HepG2 (cell line): ENCODE results near the gene ZNF212. TPM values are rescaled to one million over a fixed set of nuclear protein-coding genes. Genes with fewer than 3 reads are reported as not detected.

ENCODE experiments used
- EEA1 ChIP-seq: sonication (generic); formaldehyde crosslinking; IDR thresholded peaks from 2 replicates; pipeline ENCODE4 v1.5.1; 2020; ENCODE audit warnings: mild to moderate bottlenecking, missing genetic modification reagents, borderline replicate concordance
- GATAD1 ChIP-seq: IDR thresholded peaks from 2 replicates; pipeline ENCODE4 v1.6.1; 2016; ENCODE audit warnings: missing genetic modification reagents, missing compliant biosample characterization
- IRX3 ChIP-seq: sonication (generic); formaldehyde crosslinking; IDR thresholded peaks from 2 replicates; pipeline ENCODE4 v1.8.1; 2023; ENCODE audit warnings: mild to moderate bottlenecking, low read depth, missing genetic modification reagents, borderline replicate concordance
- ISX ChIP-seq: sonication (generic); formaldehyde crosslinking; conservative IDR thresholded peaks from 2 replicates; pipeline ENCODE4 v1.5.0; 2020; ENCODE audit warnings: missing genetic modification reagents
- MEIS1 ChIP-seq: sonication (generic); formaldehyde crosslinking; IDR thresholded peaks from 2 replicates; pipeline ENCODE4 v1.9.0; 2021; ENCODE audit warnings: mild to moderate bottlenecking, missing genetic modification reagents, moderate library complexity, borderline replicate concordance
- MLLT10 ChIP-seq: sonication (generic); formaldehyde crosslinking; IDR thresholded peaks from 2 replicates; pipeline ENCODE4 v1.4.0; 2020; ENCODE audit warnings: missing genetic modification reagents
- NFYB ChIP-seq: sonication (generic); formaldehyde crosslinking; IDR thresholded peaks from 2 replicates; pipeline ENCODE4 v1.4.0; 2020; ENCODE audit warnings: missing genetic modification reagents
- PHF5A ChIP-seq: IDR thresholded peaks from one replicate; pipeline ENCODE4 v1.6.1; 2018; ENCODE audit warnings: low read depth, missing genetic modification reagents; ENCODE audit not compliant: unreplicated experiment
- PTBP1 ChIP-seq: fragments of 200-400 bp; formaldehyde crosslinking; IDR thresholded peaks from 2 replicates; pipeline ENCODE4 v1.6.1; 2018; ENCODE audit warnings: low read length, low read depth; ENCODE audit not compliant: poor library complexity, severe bottlenecking
- SMAD9 ChIP-seq: sonication (generic); formaldehyde crosslinking; IDR thresholded peaks from 2 replicates; pipeline ENCODE4 v1.5.1; 2020; ENCODE audit warnings: mild to moderate bottlenecking, missing genetic modification reagents
- TRAFD1 ChIP-seq: sonication (generic); formaldehyde crosslinking; IDR thresholded peaks from 2 replicates; pipeline ENCODE4 v1.5.1; 2020; ENCODE audit warnings: missing genetic modification reagents, mild to moderate bottlenecking, borderline replicate concordance
- ZBTB3 ChIP-seq: sonication (generic); formaldehyde crosslinking; IDR thresholded peaks from 2 replicates; pipeline ENCODE4 v1.4.0; 2020; ENCODE audit warnings: low read depth, mild to moderate bottlenecking, moderate library complexity, missing genetic modification reagents, borderline replicate concordance
- ZNF282 ChIP-seq: fragments of 450-650 bp; IDR thresholded peaks from 2 replicates; pipeline ENCODE4 v1.6.1; 2018; ENCODE audit not compliant: partially characterized antibody
- ZNF329 ChIP-seq: sonication (generic); formaldehyde crosslinking; IDR thresholded peaks from 2 replicates; pipeline ENCODE4 v1.9.0; 2021; ENCODE audit warnings: low read depth, mild to moderate bottlenecking, missing genetic modification reagents
- ZNF337 ChIP-seq: sonication (generic); formaldehyde crosslinking; IDR thresholded peaks from 2 replicates; pipeline ENCODE4 v1.5.1; 2020; ENCODE audit warnings: missing genetic modification reagents, low read depth, mild to moderate bottlenecking, borderline replicate concordance
- ZNF550 ChIP-seq: sonication (generic); formaldehyde crosslinking; IDR thresholded peaks from 2 replicates; pipeline ENCODE4 v1.4.0; 2020; ENCODE audit warnings: mild to moderate bottlenecking, missing genetic modification reagents, borderline replicate concordance
- ZNF562 ChIP-seq: sonication (generic); formaldehyde crosslinking; IDR thresholded peaks from 2 replicates; pipeline ENCODE4 v1.8.0; 2022; ENCODE audit warnings: missing genetic modification reagents, borderline replicate concordance
- ZNF629 ChIP-seq: sonication (generic); formaldehyde crosslinking; conservative IDR thresholded peaks from 2 replicates; pipeline ENCODE4 v1.5.0; 2020; ENCODE audit warnings: missing genetic modification reagents
- ZNF660 ChIP-seq: sonication (generic); formaldehyde crosslinking; IDR thresholded peaks from 2 replicates; pipeline ENCODE4 v1.5.1; 2020; ENCODE audit warnings: mild to moderate bottlenecking, low read depth, missing genetic modification reagents, borderline replicate concordance
- polyA plus RNA-seq, 8 experiments: library from polyadenylated mRNA; depleted of rRNA in 3 of 8; stranded (reverse) in 7 of 8; unstranded in 1 of 8; fragments of >200 nt; fragmentation: Illumina TruSeq in 4 of 8; extraction: Trizol in 4 of 8; gene quantifications; 2 replicates each; pipeline versions ENCODE4 v1.2.1 to v1.2.3, GENCODE V29; 2011 to 2016; ENCODE audit warnings: low read depth in 4 of 8, missing spikeins in 1 of 8, mixed read lengths in 1 of 8; ENCODE audit not compliant: insufficient read depth in 1 of 8
- total RNA-seq, 5 experiments: library from RNA; depleted of rRNA; stranded (reverse); fragments of >200 nt; fragmentation: Illumina TruSeq; extraction: Trizol; gene quantifications; 2 replicates each; pipeline ENCODE4 v1.2.3, GENCODE V29; 2016; ENCODE audit warnings: low read depth in 1 of 5
- TF ChIP-seq, protein P1 (sequence below): sonication (generic); formaldehyde crosslinking; IDR thresholded peaks from 2 replicates; pipeline ENCODE4 v1.8.0; 2022; ENCODE audit warnings: missing genetic modification reagents, mild to moderate bottlenecking, moderate library complexity, borderline replicate concordance
- TF ChIP-seq, protein P2 (sequence below): sonication (generic); formaldehyde crosslinking; IDR thresholded peaks from 2 replicates; pipeline ENCODE4 v1.4.0; 2020; ENCODE audit warnings: low read depth, mild to moderate bottlenecking, missing genetic modification reagents
- TF ChIP-seq, protein P3 (sequence below), 2 experiments: sonication (generic) in 1 of 2; formaldehyde crosslinking in 1 of 2; IDR thresholded peaks; 2 replicates each; pipeline versions ENCODE4 v1.4.0 to v1.6.1; 2018 to 2020; ENCODE audit warnings: missing genetic modification reagents in 2 of 2, borderline replicate concordance in 1 of 2, low read depth in 1 of 2, mild to moderate bottlenecking in 1 of 2, missing biosample characterization in 1 of 2

Gene ZNF212
- total and polyA plus RNA-seq, 2 of the 13 experiments (the other 11 are each of a cell fraction or from before 2014, with no cell fraction given) = 2.6 to 3.8 TPM

- TF ChIP-seq ZNF550 (CRISPR knock-in tag) (no peak), ZNF629 (CRISPR knock-in tag) (no peak), MEIS1 (CRISPR knock-in tag) (peak; percentile 59; the same call in 1 of the 2 replicates), MLLT10 (CRISPR knock-in tag) (no peak), GATAD1 (CRISPR knock-in tag) (peak; percentile 76), ISX (peak; percentile 6; the same call in 1 of the 2 replicates), IRX3 (CRISPR knock-in tag) (peak; percentile 97; the same call in 1 of the 2 replicates), TRAFD1 (no peak), ZBTB3 (CRISPR knock-in tag) (no peak), PTBP1 (no peak), ZNF660 (no peak), EEA1 (CRISPR knock-in tag) (peak; percentile 88; the same call in 1 of the 2 replicates), PHF5A (no peak), SMAD9 (CRISPR knock-in tag) (no peak), ZNF282 (no peak), ZNF562 (CRISPR knock-in tag) (peak; percentile 74; the same call in 1 of the 2 replicates), ZNF329 (peak; percentile 91), NFYB (CRISPR knock-in tag) (no peak; the same call in 1 of the 2 replicates), ZNF337 (CRISPR knock-in tag) (no peak)
- TF ChIP-seq, protein P1, sequence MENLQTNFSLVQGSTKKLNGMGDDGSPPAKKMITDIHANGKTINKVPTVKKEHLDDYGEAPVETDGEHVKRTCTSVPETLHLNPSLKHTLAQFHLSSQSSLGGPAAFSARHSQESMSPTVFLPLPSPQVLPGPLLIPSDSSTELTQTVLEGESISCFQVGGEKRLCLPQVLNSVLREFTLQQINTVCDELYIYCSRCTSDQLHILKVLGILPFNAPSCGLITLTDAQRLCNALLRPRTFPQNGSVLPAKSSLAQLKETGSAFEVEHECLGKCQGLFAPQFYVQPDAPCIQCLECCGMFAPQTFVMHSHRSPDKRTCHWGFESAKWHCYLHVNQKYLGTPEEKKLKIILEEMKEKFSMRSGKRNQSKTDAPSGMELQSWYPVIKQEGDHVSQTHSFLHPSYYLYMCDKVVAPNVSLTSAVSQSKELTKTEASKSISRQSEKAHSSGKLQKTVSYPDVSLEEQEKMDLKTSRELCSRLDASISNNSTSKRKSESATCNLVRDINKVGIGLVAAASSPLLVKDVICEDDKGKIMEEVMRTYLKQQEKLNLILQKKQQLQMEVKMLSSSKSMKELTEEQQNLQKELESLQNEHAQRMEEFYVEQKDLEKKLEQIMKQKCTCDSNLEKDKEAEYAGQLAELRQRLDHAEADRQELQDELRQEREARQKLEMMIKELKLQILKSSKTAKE = 0 out of 2 replicates have a peak, but pooled peaks have one; percentile 46
- TF ChIP-seq, protein P2, sequence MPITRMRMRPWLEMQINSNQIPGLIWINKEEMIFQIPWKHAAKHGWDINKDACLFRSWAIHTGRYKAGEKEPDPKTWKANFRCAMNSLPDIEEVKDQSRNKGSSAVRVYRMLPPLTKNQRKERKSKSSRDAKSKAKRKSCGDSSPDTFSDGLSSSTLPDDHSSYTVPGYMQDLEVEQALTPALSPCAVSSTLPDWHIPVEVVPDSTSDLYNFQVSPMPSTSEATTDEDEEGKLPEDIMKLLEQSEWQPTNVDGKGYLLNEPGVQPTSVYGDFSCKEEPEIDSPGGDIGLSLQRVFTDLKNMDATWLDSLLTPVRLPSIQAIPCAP (CRISPR knock-in tag) = no peak
- TF ChIP-seq, protein P3, sequence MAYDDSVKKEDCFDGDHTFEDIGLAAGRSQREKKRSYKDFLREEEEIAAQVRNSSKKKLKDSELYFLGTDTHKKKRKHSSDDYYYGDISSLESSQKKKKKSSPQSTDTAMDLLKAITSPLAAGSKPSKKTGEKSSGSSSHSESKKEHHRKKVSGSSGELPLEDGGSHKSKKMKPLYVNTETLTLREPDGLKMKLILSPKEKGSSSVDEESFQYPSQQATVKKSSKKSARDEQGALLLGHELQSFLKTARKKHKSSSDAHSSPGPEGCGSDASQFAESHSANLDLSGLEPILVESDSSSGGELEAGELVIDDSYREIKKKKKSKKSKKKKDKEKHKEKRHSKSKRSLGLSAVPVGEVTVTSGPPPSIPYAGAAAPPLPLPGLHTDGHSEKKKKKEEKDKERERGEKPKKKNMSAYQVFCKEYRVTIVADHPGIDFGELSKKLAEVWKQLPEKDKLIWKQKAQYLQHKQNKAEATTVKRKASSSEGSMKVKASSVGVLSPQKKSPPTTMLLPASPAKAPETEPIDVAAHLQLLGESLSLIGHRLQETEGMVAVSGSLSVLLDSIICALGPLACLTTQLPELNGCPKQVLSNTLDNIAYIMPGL (CRISPR knock-in tag; IDR thresholded peaks at IDR 0.05; ENCODE audit: borderline replicate concordance in 1 of 2, low read depth in 1 of 2) = peak; percentile 64 to 78; a peak in 3 of 4 replicates
Measured at GRCh38 chr7:149261829-149262617, 22.6 kb downstream of the ZNF212 start, which contains the start of gene ZNF783 (continued).
